NOMO-1 treated with DMSO at 0.1 percent for 48 hours (cell line): ENCODE measurements around the gene MEF2A.

ENCODE experiments used
- DNase-seq: peaks from one replicate; lab custom pipeline; 2025; ENCODE audit not compliant: unreplicated experiment; lab: John Stamatoyannopoulos, UW

The MEF2A gene

DNA sequence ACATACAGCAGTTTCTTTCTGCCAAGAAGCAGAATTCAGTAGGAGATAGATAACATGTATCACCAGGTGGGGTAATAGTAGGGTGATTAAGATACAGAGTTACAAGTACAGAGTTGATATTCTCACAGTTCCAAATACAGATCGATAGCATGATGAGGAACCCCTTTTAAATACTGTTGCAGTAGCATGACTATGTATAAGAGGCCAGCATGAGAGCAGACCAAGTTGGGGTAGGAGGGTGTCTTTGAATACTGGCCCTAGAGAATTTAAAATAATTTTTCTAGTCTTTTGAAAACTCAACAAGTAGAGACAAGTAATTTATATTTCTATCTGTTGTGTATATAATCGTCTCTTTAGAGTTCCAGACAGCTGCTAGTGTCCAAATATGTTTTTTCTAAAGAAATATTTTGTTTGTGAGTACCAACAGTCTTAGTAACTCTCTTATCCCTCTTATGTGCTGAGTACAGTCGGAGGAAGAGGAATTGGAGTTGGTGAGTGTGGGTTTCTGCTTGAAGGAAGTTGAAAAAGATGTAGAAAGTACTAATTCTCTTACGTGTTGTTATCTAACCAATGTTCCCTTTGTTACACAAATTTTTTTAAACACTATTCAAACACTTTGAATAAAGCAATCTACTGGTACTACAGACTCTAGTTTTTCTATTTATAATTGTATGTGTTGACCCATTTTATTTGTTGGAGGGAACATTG is 137.3 kb downstream of the MEF2A start:
- DNase-seq: peak; percentile 2

DNA sequence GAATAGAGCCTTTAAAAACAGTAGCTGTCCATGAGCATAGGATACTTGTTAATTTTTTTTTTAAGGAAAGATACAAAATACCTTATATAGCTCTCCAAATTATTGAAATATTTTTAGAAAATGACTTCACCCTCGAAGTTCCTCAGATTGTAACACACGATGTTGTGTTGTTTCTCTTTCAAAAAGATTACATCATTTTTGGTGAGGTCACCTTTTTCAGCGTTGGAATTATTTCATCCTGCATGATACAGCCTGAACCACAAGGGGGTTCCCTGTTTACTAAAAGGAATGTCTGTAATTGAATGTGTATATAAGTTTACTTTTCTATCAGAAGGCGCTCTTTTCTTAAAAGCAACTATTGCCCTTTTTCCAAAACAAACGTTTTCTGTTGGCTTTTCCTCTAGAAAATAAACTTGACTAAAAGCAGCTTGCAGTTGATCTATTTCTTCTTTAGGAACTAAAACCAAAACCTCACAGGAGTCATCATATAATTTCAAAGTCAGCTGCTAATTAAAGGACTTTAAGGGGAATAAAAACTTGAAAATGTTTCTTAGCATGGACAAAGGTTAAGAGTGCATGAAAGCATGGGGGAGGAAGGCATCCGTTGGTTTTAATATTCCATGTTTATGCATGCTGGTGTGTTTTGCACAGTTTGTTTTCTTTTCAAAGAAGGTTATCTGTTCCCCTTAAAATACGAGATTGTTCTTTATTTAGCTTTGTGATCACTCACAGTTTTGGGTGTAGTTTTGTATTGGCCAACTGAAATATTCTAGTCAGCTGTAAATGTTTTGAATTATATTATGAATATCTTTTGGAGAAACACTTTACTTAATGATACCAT is 138.0 kb downstream of the MEF2A start:
- DNase-seq: peak; percentile 57

DNA sequence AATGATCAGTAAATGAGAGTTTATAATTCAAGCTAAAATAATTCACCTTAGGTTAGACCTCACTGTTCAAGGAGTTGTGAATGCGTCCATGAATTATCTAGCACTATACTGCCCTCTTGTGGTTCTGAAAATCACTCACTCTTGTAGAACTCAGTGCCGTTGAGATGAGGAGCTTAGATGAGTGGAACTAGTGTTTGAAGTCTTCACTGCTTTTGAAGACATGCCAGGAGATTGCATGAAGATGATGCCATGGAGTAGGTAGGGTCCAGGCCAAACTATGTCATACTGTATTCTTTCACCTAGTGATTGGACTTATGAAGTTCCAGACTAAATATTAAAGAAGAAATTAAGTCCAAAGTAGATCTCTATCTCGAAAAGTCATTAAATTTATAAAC is 138.7 kb downstream of the MEF2A start:
- DNase-seq: peak; percentile 73

DNA sequence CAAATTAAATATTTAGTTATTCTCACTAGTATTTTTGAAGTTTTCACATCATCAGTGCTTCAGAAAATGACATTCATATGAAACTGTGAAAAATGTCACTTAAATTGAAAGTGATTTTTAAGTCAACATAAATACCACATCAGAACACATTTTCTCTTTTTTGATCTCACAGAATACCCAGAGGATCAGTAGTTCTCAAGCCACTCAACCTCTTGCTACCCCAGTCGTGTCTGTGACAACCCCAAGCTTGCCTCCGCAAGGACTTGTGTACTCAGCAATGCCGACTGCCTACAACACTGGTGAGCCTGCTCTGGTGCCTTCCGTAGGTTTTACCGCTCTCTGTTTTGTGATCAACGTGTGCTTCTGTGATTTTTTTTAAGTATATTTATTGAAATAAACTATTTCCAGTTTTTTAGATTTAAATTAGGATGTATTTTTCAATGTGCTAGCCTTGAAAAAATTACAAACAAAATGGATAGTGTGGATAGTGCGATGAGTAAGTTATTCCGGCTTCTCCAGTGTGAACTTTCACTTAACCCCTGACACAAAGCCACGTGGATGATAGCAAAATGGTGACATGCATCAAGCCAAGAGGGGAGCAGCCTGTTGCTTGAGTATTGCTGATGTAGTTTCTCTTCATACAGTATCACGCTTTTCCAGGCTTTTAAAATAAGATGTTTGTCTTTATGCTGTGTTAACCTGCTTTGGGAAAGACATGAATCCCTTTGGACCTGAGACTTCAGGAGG is 140.9 kb downstream of the MEF2A start:
- DNase-seq: no peak

DNA sequence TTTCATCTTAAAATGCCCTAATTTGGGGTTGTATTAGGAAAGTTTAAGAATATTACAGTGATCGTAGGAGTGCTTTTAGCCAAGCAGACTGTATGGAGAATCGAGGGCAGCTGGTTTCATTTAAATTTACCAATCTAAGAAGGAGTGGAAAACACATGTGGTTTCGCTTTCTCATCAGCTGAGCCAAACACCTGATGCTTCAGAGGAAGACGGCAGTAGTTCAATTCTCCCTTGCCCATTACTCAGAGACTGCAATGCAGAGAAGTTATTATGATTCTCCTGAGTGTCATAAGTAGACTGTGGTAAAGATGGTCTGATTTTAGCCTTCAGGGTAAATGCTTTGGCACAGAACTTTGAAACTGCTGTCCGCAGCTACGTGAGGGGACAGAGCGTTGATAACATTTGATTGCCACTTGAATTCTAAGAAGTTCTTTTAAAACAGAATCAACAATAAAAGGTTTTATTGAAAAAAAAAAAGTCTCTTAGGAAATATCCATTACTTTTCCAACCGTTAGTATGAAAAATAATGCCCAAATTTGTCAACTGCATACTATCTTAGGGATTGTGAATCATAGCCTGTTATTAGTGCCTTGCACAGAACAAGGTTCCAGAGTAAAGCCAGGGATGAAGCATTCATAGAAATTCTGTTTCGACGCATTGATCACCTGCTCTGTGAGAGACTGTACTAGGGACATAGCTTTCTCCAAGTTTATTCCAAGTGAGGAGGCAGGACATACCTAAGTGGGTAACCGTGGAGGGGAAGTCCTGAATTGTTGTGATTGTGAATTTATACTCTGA is 141.9 kb downstream of the MEF2A start:
- no peak for DNase-seq

DNA sequence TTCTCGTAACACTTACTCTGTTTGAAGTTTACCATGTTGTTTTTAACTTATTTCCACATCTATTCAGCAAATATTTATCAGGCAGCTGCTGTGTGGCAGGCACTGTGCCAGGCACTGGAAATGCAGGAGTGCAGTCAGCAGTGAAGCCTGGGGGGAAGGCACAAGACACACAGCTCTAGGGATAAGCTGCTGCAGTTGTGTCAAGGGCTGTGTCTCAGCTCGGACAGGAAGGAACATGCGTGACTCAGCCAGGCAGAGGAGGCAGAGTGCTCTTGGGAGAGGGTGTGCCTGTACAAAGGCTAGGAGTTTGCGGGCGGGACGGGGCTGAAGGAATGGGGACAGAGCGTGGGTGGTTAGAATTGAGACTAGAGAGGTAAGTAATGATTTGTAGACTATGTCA is 142.8 kb downstream of the MEF2A start:
- DNase-seq: no peak

DNA sequence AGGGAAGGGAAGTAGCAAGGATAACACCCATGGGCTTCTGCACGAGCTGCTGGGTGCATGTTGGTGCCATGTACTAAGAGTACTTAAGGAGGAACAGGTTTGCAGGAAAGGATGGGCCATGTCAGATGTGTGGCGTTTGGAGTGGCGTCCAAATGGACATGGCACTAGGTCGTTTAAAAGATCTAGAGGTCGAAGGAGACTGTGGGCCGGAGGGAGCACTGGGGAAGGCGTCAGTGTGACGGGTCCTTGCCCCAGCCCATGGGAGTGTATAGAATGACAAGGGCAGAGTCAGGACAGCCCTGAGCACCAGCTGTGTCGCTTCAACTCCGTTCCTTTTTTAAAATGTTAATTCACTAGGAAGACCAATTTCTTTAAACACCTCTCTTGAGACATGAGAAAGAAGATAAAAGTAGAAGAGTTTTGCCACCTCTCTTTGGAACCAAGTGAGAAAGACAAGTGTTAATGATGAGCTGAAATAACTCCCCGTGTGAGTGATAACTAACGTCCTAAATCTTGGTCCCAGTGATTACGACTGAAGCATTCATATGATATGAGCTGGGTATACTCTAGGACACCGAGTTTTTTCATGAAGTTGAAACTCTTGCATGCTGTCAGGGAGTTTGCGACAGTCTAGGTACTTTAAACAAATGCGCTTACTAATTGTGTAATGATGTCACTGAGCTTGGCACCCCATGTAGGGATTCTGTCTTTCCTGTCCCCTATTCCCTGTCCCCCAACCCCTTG is 143.6 kb downstream of the MEF2A start:
- DNase-seq: no peak

DNA sequence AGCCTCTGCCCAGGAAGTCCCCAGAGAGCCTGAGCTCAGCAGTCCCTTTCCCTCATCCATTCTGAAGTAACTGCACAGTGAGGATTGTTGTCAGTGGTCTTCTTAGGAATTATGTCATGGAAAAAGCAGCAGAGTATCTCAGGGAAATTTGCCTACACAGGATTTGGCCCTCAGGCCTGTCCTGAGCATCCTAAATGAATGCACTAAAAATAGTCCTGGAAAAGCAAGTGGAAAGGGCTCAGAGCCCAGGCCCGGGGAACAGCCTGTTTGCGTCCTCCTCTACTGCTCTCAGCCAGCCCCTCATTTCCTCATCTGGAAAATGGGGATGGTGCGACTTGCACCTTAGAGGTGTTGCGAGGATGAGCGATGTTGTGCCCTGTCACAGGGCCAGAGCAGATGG is 145.8 kb downstream of the MEF2A start:
- no peak for DNase-seq

DNA sequence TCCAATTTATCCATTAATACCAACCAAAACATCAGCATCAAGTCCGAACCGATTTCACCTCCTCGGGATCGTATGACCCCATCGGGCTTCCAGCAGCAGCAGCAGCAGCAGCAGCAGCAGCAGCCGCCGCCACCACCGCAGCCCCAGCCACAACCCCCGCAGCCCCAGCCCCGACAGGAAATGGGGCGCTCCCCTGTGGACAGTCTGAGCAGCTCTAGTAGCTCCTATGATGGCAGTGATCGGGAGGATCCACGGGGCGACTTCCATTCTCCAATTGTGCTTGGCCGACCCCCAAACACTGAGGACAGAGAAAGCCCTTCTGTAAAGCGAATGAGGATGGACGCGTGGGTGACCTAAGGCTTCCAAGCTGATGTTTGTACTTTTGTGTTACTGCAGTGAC is 146.6 kb downstream of the MEF2A start:
- DNase-seq: no peak

DNA sequence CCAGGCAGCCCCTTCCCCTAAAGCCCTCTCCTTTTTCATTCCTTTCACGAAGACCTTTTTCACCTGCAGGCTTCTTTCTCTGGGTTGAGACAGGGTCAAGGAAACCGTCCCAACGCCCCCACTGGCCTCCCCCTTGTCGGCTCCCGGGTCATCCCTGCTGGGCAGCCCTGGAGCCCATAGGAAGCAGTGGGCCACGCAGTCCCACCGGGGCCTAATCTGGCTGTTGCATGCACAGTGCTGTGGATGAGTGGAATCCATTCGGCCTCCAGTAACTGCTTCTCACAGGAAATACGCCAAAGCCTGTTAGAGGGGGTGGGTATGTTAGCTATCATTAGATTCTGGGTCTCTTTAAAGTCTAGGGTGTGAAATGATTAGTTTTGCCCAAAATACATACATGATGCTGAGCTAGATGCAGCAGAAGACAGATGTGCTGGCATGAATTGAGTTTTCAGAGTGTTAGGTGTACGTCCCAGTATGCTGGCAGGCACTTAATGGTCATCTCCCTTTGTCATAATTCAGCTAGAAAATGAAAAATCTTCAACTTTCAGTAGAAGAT is 150.8 kb downstream of the MEF2A start:
- no peak for DNase-seq

DNA sequence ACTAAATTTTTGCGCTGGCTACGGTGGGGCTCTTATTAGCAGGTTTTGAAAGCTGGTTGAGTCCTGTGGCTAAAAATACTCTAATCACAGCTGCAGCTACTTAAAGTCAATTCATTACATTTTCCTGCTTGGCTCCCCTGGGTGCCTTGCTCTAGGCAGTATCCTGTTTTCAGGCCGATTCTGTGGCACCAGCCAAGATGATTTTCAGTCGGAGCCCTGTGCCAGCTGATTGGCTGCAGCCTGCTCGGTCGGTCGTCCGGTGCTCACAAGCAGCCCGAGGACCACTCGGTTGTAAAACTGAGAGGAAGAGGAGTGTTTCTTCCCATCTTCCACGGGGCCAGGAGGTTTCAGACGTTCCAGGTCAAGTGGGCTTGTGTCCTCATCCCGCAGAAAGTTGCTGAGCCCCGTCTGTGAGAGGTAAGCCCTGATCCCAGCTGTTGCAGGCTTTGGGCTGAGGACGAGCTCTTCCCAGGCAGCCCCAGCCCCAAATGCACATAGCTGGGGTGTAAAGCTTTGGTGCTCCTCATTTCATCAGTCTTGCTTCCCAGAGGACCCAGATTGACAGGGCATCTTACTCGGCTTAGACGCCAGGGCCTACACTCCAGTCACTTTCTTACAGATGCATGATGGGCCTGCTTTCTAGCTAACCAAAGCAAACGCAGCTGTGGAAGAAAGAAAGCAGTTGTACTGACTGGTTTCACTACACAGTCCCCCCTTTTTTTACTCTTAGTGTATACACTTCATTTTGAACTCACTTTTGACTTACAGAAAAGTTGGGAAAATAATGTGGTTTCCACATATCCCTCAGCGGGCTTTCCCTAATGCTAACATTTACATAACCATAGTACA is 151.6 kb downstream of the MEF2A start:
- no peak for DNase-seq

DNA sequence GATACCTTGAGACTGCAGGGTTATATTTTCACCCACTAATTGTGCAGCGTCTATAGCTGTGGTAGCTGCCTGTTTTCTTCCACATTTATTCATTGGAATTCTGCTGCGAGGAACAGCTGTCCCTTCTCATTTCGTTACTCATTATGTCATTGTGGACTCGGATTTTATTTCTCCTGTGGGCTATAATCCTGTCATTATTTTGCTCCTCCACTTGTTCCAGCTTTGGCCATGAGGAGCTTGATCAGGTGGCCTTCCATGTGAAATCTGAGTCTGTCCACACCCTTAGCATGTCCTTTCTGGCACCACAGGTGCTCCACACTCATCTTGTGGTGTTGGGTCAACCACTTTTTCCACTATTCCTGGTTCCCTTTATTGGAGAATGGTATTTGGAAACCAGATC is 152.6 kb downstream of the MEF2A start:
- no peak for DNase-seq

DNA sequence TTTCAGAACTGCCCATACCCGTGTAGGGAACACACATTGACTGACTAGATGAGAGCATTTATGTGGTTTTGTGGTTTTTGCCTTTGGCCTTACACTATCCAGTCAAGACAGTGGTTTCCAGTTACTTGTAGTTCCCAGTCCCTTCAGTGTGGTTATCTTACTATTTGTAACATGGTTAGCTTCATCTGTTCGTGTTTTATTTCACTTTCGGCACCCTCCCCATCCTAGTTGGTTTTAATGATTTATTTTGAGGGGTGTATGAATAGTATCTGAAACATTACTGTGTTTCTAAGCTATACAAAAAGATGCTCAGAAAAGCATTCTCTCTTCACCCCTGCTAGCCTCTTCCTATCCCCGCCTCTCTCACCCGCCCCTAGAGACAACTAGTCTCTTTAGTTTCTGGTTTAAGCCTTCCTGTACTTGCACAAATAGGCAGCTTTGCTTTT is 153.3 kb downstream of the MEF2A start:
- DNase-seq: no peak

DNA sequence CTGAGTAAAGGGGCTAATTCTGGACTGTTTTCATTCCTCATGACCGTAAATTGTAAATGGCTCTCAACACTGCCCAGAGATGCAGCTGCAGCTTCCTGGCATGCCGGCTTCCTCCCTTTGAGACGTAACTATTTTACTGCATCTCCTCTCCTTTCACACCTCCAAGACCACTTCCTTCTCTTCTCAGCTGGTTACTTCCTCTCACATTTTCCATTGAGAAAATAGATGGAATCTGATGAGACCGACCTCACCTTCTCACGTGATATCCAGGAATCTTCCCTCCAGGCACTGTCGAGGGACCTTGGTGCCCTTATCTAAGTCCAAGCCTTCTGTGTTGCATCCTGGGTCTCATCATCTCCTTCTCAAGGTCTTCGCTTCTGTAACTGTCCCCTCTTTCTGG is 154.7 kb downstream of the MEF2A start:
- DNase-seq: no peak

DNA sequence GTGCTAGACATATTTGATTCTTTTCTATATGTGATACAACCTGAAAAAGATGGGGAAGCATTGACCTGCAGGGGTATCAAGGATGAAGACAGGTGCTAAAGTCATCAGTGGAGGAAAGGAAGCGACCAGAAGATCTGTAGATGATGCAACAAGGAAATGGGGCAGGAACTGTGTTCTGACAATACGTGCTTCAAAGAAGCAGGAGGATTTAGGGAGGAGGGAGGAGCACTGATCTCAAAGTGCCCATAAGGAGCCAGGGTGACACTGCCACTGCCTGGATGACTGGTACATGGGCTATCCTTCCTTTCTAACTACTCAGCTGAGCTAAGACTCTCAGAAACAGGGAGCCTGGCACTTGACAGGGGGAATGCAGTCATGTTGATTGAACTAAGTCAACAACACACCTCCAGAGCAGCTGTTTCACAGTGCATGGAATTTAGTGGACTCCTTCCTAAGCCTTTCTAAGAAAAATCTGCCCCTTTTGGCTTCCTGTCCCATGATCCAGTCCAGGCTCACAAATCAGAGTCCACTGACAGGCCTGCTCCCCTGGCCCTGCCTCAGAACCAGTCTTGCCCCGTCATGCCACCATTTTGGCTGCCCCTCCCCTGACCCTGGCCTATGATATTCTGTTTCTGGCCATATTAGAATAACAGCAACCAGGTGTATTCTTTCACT is 155.5 kb downstream of the MEF2A start:
- no peak for DNase-seq

DNA sequence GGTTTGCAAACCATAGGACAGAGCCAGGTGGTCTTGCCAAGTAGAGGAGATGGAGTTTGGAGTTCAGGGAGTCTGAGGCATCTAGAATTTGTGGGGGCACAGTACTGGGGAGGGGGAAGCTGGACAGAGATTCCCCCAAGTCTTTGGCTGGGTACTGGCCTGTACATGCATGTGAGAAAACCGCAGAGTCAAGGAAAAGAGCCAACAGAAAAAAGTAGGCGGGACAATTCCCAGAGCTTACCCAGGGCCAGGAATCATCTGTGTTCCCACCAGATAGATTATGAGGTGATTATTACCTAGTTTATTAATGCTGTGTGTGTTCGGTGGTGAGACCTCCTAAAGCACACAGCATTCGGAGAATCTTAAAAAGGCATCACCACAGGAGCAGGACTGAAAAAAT is 156.1 kb downstream of the MEF2A start:
- no peak for DNase-seq

DNA sequence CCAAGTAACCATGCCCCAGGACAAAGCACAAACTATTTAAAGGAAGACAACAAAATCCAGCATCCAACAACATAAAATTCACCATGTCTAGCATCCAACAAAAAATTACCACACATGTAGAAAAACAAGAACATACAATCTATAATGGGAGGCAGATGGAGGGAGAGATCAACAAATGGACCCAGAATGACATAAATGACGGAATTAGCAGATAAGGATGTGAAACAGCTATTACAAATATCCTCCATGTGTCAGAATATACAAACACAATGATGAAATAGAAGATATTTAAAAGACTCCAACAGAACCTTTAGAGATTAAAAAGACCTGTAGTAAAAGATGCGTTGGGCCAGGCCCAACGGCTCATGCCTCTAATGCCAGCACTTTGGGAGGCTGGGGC is 156.6 kb downstream of the MEF2A start:
- no peak for DNase-seq

DNA sequence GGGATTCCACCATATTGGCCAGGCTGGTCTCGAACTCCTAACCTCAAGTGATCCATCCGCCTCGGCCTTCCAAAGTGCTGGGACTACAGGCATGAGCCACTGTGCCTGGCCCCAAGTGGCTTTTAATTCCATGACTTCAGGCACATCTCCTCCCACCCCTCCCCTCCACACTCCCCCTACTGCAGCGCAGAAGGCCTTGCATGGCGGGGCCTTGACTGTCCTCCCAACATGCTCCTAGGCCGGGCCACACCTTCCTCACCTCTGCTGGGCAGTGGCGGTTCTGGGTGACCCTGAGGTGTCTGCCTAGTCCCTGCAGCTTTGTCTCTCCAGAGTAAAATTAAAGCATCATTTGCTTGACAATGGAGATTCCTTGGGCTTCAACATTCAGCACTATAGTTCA is 160.5 kb downstream of the MEF2A start:
- DNase-seq: no peak

DNA sequence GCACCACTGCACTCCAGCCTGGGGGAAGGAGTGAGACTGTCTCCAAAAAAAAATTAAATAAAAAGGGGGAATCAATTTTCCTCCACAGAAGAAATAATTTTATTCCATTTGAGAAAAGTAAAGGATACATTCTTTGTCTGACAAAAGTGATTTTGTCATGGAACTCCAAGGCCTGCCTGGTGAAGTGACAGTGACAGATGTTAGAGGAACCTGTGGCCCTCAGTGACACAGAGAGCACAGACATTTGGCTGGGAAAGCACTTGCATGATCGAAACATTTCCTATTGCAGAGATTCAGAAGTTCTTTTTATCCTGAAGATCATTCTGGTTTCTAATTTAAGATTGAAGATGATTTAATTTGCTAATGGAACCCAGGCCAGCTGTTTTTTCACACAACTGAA is 161.5 kb downstream of the MEF2A start:
- no peak for DNase-seq
